GM19372 (cell line): ENCODE measurements around the gene PHLDA3.

Experiments used
- ATAC-seq: cut with Tn5 transposase; IDR thresholded peaks from one replicate; pipeline ENCODE4 v1.9.1; 2021; ENCODE audit warnings: mild to moderate bottlenecking, low read depth, moderate library complexity; ENCODE audit not compliant: unreplicated experiment

Gene PHLDA3

DNA sequence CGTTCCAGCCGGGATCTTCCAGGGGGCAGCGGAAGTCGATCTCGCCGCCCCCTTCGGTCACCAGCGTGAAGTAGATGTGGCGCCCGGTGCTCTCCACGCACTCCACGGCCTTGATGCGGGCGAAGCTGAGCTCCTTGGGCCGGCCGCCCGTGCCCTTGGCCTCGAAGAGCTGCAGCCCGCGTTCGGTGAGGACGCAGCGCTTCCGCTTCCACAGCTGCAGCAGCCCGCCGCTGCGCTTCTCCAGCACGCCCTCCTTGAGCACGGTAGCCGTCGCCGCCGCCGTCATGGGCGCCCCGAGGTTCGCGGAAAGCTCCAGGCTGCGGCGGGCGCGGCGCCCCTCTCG, 516 bp downstream of the PHLDA3 start:
- ATAC-seq = peak; percentile 53

DNA sequence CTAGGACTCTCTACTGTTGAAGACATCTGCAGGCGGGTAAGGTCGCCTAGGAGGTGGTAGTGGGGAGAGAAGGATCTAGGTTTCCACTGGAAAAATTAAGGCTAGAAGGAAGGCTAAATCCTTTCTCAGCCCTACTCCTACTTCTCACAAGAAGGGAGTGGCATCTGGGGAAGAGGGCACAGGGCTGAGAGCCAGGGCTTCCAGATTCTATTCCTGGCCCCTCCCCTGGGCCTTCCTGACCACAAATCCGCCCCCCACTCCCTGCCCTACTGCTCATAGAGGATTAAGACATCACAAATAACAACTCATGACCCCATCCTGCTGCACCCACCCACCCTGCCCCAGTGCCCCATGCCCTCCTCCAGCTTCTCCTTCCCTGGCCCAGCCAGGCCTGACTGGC, 2.5 kb downstream of the PHLDA3 start:
- ATAC-seq = no peak

GRCh38 chr1:201465698-201466290, 3.2 kb downstream of the PHLDA3 start:
- no peak for ATAC-seq

- ATAC-seq = no peak
These were observed 5.9 kb downstream of the PHLDA3 start for GRCh38 chr1:201463071-201463552.

- ATAC-seq = no peak
These were observed 7.1 kb downstream of the PHLDA3 start for GRCh38 chr1:201461645-201462441.

DNA sequence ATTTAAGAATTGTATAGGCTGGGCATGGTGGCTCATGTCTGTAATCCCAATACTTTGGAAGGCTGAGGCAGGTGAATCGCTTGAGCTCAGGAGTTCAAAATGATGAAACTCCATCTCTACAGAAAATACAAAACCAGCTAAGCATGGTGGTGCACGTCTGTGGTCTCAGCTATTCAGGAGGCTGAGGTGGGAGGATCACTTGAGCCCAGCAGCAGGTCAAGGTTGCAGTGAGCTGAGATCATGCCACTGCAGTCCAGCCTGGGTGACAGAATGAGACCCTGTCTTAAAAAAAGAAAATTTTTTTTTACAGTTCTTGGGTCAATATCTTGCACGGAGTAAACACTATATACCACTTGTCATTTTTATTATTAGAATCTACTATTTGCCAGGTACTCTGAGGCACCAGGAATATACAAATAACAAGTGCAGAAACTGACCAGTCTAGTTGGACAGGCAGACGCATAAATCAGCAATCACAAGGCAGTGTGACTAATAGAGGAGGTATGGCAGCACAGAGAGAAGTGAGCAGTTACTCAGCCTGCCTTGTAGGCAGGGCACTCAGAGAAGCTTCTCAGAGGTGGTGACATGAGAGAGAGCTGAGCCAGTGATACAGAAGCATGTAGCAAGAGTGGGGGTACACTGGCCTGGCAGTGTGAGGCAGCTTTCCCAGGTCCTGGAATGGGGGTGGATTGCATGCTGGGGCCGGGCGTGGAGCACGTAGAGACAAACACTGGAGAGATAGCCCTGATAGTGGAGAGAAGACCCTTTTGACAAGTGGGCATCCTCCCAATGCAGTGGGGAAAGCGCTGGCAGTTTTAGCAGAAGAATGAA, 8.0 kb downstream of the PHLDA3 start:
- no peak for ATAC-seq

DNA sequence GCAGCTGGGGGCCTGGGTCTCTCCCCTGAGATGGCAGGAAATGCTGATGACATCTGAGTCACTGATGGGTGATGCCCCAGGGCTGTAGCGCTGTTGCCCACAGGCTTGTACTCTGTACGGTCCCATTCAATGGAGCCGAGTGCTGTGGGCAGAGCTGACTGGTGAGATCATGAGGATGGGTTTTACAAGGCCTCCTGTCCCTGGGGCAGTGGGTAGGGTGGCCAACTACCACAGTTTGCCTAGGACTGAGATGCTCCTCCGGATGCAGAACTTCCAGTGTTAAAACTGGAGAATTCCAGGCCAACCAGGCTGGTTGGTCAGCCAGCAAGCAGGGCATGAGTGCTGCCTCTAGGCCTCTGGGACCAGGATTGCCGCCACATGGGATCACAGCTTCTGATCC, 9.2 kb downstream of the PHLDA3 start:
- no peak for ATAC-seq

- ATAC-seq = no peak
These were observed 9.9 kb downstream of the PHLDA3 start for GRCh38 chr1:201459052-201459451.

- ATAC-seq = no peak
These were observed 11.5 kb downstream of the PHLDA3 start for GRCh38 chr1:201457508-201457960.

DNA sequence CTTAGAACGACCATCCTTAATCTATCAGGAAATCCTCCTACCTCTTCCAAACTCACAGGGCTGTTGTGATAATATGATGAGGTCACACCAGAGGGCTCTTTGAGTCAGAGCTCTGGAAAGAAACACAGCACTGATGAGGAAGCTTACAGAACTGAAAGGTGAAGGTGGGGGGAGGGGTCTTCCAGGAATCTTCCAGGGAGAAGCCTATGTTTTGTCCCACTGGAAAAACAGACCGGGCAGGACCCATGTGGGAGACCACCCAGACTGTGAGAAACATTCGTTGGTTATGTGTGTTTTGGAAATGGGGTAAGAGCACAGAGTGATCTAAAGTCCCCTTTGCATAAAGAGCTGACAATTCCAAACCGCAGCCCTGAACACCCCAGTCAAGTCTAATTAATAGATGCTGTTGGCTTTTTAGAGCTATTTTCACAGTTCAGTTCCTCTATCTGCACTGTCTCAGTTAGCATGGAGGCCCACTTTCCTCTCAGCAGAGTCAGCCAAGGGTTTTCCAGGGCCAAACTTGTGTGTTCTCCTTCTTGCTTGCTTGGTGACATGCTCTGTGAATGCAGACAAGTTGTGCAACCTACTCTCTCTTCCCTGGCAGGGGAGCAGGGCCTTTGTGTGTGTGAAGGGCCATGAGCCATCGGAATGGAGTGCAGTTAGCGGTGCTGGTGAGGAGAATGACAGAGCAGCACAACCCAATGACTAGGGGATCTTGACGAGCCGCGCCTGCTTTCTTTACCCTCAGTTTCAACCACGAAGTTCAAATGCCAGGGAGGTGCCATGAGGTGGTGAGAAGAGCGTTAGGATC, 12.3 kb downstream of the PHLDA3 start:
- no peak for ATAC-seq

DNA sequence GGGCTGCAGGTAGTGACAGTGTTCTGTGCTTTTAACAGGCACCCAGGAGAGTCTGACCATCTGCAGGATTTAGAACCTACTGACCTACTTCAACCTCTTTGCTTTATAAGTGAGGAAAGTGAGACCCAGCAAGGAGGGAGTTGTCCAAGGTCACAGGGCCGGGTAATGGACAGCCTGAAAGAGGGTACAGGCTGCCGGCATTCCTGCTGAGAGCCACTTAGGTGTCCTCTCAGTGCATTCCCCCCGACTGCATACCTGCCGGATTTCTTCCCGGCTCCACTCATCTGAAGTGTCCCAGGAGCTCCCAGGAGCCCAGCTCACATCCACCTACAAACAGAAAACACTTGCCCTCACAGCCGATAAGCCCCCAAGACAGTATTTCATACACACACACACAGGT, 13.9 kb downstream of the PHLDA3 start:
- ATAC-seq = no peak

- no peak for ATAC-seq
These were observed 14.4 kb downstream of the PHLDA3 start for GRCh38 chr1:201454608-201455007.

- no peak for ATAC-seq
These were observed 16.1 kb downstream of the PHLDA3 start for GRCh38 chr1:201452866-201453265.

GRCh38 chr1:201450721-201451291, 18.2 kb downstream of the PHLDA3 start:
- ATAC-seq = no peak

DNA sequence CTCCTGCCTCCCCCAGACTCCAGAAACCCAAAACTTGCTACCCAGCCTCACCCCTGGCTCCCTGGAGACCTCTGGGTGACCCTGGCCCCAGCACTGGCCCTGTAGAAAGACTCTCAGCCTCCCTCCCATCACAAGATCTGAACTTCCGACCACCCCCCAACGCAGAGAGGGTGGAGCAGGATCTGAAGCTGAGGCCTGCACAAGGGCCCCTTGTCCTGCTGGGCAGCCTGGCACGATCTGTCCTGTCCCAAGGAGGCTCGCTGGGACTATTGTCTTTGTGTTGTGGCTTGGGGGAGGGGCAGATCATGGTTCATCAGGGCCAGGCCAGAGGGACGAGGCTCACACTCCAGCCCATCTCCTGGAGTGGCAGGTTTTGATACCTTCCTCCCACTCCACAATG, 20.0 kb downstream of the PHLDA3 start:
- no peak for ATAC-seq

GRCh38 chr1:201447903-201448871, 20.8 kb downstream of the PHLDA3 start:
- ATAC-seq = peak; percentile 87

DNA sequence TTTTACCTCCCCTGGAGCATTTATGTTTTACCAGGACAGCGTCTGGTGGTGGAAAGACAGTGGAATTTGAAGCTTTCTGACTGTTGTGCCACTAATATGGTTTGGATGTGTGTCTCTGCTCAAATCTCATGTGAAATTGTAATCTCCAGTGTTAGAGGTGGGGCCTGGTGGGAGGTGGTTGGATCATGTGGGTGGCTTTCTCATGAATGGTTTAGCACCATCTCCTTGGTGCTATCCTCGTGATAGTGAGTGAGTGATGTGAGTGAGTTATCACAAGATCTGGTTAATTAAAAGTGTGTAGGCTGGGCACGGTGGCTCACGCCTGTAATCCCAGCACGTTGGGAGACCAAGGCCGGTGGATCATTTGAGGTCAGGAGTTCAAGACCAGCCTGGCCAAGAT, 23.7 kb downstream of the PHLDA3 start:
- no peak for ATAC-seq

DNA sequence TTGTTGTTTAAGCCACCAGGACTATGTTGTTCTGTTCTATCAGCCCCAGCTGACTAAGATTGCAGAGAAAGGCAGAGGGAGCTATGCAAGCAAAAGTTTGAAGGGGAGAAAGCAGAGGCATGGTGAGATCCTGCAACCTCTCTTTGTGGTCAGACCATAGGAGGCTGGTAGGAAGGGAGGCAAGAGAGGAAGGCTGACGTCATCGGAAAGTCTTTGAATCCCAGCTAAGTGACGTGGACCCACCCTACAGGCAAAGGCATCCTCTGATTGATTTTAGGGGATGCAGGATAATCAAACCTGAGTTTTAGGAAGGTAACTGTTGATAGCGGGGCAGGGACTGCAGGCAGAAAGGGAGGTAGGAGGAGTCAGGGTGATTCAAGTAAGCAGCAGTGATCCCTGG, 24.2 kb downstream of the PHLDA3 start:
- ATAC-seq = no peak

- ATAC-seq = no peak
These were observed 25.2 kb downstream of the PHLDA3 start for GRCh38 chr1:201443747-201444146.
